HUES6 (cell line): ENCODE measurements around the gene FOXP3.

Source experiments
- H3K27ac ChIP-seq: 2 replicates; pipeline ENCODE4 v1.7.0; 2013; ENCODE audit warnings: low read depth, mild to moderate bottlenecking, low read length, inconsistent platforms
- H3K27me3 ChIP-seq: 2 replicates; pipeline ENCODE4 v1.6.1; 2013; ENCODE audit warnings: low read length; ENCODE audit not compliant: control insufficient read depth, insufficient read depth
- H3K36me3 ChIP-seq: 2 replicates; pipeline ENCODE4 v1.6.1; 2013; ENCODE audit warnings: low read length; ENCODE audit not compliant: control insufficient read depth, insufficient read depth
- H3K4me1 ChIP-seq: 2 replicates; pipeline ENCODE4 v1.6.1; 2013; ENCODE audit warnings: low read length; ENCODE audit not compliant: control insufficient read depth, insufficient read depth
- H3K4me3 ChIP-seq: 2 replicates; pipeline ENCODE4 v1.5.1; 2013; ENCODE audit warnings: low read depth, low read length
- H3K9ac ChIP-seq: one replicate; pipeline ENCODE4 v1.6.1; 2013; ENCODE audit warnings: mild to moderate bottlenecking, low read length
- H3K9me3 ChIP-seq: 2 replicates; pipeline ENCODE4 v1.6.1; 2013; ENCODE audit warnings: low read depth, low read length; ENCODE audit not compliant: control insufficient read depth, insufficient read depth

Gene FOXP3

GRCh38 chrX:49249071-49249470 is 15.4 kb downstream of the FOXP3 start:
- Histone ChIP-seq H3K36me3 (peaks cover 19% of the 10 kb centered on the region), H3K9me3 (peaks cover 24% of the 10 kb centered on the region; the same call in 1 of the 2 replicates), H3K27me3 (no peaks in the 10 kb centered on the region), H3K4me3 (no peak overlapping the region), H3K27ac (no peak overlapping the region), H3K4me1 (no peaks in the 10 kb centered on the region), H3K9ac (no peak overlapping the region)

DNA sequence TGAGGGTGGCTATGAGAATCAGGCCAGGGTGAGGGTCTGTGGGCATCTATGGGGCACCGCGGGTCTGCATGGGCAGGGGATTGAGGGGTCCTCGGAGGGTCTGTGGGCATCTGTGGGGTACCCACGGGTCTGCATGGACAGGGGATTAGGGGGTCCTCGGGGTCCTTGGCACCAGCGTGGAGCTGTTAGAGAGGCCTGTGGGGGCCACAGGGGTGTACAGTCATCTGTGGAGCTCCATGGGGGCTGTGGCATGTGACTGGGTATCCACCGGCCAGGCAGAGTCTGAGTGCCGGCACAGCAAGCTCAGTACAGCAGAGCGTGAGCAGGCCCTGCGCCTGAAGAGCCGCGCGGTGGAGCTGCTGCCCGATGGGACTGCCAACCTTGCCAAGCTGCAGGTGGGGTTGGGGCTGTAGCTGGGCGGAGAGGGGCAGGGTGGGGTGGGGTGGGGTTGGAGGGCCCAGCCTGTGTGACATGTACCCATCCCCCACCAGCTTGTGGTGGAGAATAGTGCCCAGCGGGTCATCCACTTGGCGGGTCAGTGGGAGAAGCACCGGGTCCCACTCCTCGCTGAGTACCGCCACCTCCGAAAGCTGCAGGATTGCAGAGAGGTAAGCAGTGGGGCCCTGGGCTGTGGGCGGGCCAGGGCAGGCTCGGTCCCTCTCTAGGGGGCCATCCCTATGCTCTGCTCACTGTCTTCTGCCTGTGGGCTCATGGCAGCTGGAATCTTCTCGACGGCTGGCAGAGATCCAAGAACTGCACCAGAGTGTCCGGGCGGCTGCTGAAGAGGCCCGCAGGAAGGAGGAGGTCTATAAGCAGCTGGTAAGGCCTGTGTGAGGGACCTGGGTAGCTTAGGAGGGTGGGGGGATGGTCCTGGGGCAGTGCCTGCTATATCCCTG is 16.3 kb downstream of the FOXP3 start:
- no peaks in the 10 kb centered on the region for H3K27me3 ChIP-seq
- H3K9ac ChIP-seq = no peak overlapping the region
- H3K27ac ChIP-seq = no peak overlapping the region
- no peaks in the 10 kb centered on the region for H3K4me1 ChIP-seq
- peaks cover 22% of the 10 kb centered on the region; the same call in 1 of the 2 replicates for H3K9me3 ChIP-seq
- H3K4me3 ChIP-seq = no peak overlapping the region
- H3K36me3 ChIP-seq = peaks cover 19% of the 10 kb centered on the region

GRCh38 chrX:49247346-49247745 is 17.2 kb downstream of the FOXP3 start:
- H3K36me3 ChIP-seq = peaks cover 19% of the 10 kb centered on the region
- H3K27ac ChIP-seq = no peak overlapping the region
- H3K9ac ChIP-seq = no peak overlapping the region
- H3K4me3 ChIP-seq = no peak overlapping the region
- no peaks in the 10 kb centered on the region for H3K27me3 ChIP-seq
- no peaks in the 10 kb centered on the region for H3K4me1 ChIP-seq
- peaks cover 20% of the 10 kb centered on the region; the same call in 1 of the 2 replicates for H3K9me3 ChIP-seq

DNA sequence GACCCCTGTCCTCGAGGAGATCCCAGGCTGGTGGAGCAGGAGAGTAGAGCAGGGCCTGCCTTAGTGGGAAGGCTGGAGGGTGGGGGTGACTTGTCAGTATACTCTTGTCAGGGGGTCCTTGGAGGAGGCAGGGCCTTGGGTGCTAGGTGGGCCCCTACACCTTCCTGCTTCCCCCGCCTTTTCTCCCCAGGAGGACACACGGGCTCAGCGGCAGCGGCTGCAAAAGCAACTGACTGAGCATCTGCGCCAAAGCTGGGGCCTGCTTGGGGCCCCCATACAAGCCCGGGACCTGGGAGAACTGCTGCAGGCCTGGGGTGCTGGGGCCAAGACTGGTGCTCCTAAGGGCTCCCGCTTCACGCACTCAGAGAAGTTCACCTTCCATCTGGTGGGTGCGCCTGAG is 18.0 kb downstream of the FOXP3 start:
- no peak overlapping the region for H3K4me3 ChIP-seq
- no peaks in the 10 kb centered on the region for H3K27me3 ChIP-seq
- H3K4me1 ChIP-seq = no peaks in the 10 kb centered on the region
- no peak overlapping the region for H3K27ac ChIP-seq
- H3K9me3 ChIP-seq = peaks cover 16% of the 10 kb centered on the region; the same call in 1 of the 2 replicates
- H3K9ac ChIP-seq = no peak overlapping the region
- H3K36me3 ChIP-seq = peaks cover 19% of the 10 kb centered on the region

- H3K27ac ChIP-seq = no peak overlapping the region
- H3K9ac ChIP-seq = no peak overlapping the region
- H3K27me3 ChIP-seq = no peaks in the 10 kb centered on the region
- no peaks in the 10 kb centered on the region for H3K4me1 ChIP-seq
- peaks cover 15% of the 10 kb centered on the region for H3K36me3 ChIP-seq
- H3K9me3 ChIP-seq = peaks cover 9% of the 10 kb centered on the region; the same call in 1 of the 2 replicates
- no peak overlapping the region for H3K4me3 ChIP-seq
These were observed 20.3 kb downstream of the FOXP3 start for GRCh38 chrX:49244207-49244606.

GRCh38 chrX:49243166-49243565 is 21.3 kb downstream of the FOXP3 start:
- Histone ChIP-seq H3K36me3 (peaks cover 10% of the 10 kb centered on the region; the same call in 1 of the 2 replicates), H3K27ac (no peak overlapping the region), H3K4me1 (no peaks in the 10 kb centered on the region), H3K27me3 (no peaks in the 10 kb centered on the region), H3K9me3 (peaks cover 4% of the 10 kb centered on the region; the same call in 1 of the 2 replicates), H3K4me3 (no peak overlapping the region), H3K9ac (no peak overlapping the region)

DNA sequence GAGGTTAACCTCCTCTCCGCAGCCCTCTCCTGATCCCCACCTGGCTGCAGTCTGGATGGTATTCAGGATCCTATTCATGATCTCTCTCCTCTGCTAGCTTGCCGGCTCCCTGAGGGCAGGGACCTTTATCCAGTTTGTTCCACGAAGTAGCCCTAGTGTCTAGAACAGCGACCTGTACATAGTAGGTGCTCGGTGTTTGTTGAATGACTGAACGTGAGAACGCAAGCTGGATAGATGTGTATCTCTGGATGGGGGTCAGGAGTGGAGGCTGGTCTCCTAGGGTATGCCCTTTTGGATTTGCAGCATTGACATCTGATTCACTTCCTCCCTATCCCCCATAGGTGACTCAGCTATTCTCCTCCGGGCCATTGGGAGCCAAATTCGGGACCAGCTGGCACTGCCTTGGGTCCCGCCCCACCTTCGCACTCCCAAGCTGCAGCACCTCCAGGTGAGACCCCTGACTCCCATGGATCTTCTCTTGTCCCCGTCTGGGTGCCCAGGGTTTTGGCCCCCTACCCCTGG is 21.9 kb downstream of the FOXP3 start:
- H3K27ac ChIP-seq = no peak overlapping the region
- H3K4me3 ChIP-seq = no peak overlapping the region
- H3K9me3 ChIP-seq = peaks cover 4% of the 10 kb centered on the region; the same call in 1 of the 2 replicates
- H3K4me1 ChIP-seq = no peaks in the 10 kb centered on the region
- H3K36me3 ChIP-seq = peaks cover 10% of the 10 kb centered on the region; the same call in 1 of the 2 replicates
- no peak overlapping the region for H3K9ac ChIP-seq
- no peaks in the 10 kb centered on the region for H3K27me3 ChIP-seq

DNA sequence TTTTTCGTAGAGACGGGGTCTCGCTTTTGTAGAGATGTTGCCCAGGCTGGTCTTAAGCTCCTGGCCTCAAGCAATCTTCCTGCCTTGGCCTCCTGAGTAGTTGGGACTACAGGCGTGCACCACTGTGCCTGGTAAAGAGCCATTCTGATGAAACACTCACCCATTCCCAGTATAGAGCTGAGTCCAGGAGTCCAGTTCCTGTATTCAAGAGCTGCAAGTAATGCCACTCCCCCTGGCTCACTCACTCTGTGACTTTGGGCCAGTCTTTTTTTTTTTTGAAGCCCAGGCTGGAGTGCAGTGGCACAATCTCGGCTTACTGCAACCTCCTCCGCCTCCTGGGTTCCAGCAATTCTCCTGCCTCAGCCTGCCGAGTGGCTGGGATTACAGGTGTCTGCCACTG is 25.8 kb downstream of the FOXP3 start:
- no peaks in the 10 kb centered on the region for H3K27me3 ChIP-seq

DNA sequence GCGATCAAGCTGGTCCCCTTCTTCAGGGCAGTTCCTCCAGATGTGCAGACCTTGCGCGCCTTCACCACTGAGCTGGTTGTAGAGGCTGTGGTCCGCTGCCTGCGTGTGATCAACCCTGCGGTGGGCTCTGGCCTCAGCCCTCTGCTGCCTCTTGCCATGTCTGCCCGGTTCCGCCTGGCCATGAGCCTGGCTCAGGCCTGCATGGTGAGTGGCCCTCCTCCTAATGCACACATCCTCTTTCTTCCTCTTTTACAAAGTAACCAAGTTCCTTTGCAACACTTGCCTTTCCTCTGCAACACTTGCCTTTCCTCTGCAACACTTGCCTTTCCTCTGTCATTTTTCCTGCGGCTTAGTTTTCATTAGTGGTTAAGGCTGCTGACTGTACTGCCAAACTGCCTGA is 27.4 kb downstream of the FOXP3 start:
- no peaks in the 10 kb centered on the region for H3K36me3 ChIP-seq
- H3K27me3 ChIP-seq = no peaks in the 10 kb centered on the region
- H3K4me3 ChIP-seq = no peak overlapping the region
- no peak overlapping the region for H3K27ac ChIP-seq
- no peak overlapping the region for H3K9ac ChIP-seq
- peaks cover 4% of the 10 kb centered on the region; the same call in 1 of the 2 replicates for H3K9me3 ChIP-seq
- no peaks in the 10 kb centered on the region for H3K4me1 ChIP-seq

More for the DNA sequence above, 25.8 kb downstream of the FOXP3 start:
- peaks cover 8% of the 10 kb centered on the region; the same call in 1 of the 2 replicates for H3K9me3 ChIP-seq
- no peak overlapping the region for H3K4me3 ChIP-seq
- H3K9ac ChIP-seq = no peak overlapping the region
- no peaks in the 10 kb centered on the region for H3K36me3 ChIP-seq
- no peak overlapping the region for H3K27ac ChIP-seq
- H3K4me1 ChIP-seq = no peaks in the 10 kb centered on the region

DNA sequence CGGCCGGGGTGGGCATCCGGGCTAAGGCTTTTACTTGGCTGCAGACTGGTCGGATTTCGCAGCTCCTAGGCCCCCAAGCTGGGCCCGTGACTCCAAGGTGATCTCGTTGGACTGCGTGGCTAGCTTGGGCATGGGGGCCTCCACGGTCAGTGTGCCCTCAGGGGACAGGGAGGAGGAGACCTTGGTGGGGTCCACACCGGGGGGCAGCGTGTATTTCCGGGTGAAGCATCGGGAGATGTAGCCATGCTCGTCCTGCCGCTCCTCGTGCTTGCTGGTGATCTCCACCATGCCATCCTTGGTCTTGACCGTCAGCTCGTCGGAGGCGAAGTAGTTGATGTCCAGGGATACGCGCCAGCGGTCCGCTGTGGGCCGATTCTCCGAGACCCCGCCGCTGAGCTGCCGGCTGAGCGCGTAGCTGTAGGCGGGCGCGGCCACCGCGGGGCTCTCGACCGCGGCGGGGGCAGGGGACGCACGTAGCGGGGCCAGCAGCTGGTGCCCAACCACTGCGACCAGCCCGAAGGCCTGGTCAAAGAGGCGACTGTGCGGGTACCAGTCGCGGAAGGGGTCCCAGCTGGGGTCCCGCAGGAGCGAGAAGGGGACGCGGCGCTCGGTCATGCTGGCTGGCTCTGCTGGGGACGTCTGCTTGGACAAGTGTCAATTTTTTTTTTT is 30.5 kb downstream of the FOXP3 start:
- Histone ChIP-seq H3K27me3 (no peaks in the 10 kb centered on the region), H3K36me3 (no peaks in the 10 kb centered on the region), H3K4me1 (peaks cover 4% of the 10 kb centered on the region; the same call in 1 of the 2 replicates), H3K9ac (no peak overlapping the region), H3K27ac (no peak overlapping the region), H3K4me3 (no peak overlapping the region), H3K9me3 (peaks cover 4% of the 10 kb centered on the region; the same call in 1 of the 2 replicates)
